IMR-90 (cell line): Measurements from ENCODE around the gene EHBP1.

Source experiments
- BHLHE40 ChIP-seq: fragments of 150-350 bp; IDR thresholded peaks from 2 replicates; pipeline ENCODE4 v1.6.1; 2016; ENCODE audit warnings: mild to moderate bottlenecking, low read depth, low read length
- POLR2A ChIP-seq: IDR thresholded peaks from 2 replicates; pipeline ENCODE4 v1.6.1; 2012; ENCODE audit warnings: mild to moderate bottlenecking, low read depth, low read length
- RFX5 ChIP-seq: IDR thresholded peaks from 2 replicates; pipeline ENCODE4 v1.8.0; 2012; ENCODE audit warnings: low read depth, mild to moderate bottlenecking, low read length, moderate library complexity
- TF ChIP-seq, protein P1 (sequence below): conservative IDR thresholded peaks from 2 replicates; pipeline ENCODE4 v1.5.1; 2012; ENCODE audit warnings: mild to moderate bottlenecking, low read depth, low read length, improper control_type of control experiment

DNA sequence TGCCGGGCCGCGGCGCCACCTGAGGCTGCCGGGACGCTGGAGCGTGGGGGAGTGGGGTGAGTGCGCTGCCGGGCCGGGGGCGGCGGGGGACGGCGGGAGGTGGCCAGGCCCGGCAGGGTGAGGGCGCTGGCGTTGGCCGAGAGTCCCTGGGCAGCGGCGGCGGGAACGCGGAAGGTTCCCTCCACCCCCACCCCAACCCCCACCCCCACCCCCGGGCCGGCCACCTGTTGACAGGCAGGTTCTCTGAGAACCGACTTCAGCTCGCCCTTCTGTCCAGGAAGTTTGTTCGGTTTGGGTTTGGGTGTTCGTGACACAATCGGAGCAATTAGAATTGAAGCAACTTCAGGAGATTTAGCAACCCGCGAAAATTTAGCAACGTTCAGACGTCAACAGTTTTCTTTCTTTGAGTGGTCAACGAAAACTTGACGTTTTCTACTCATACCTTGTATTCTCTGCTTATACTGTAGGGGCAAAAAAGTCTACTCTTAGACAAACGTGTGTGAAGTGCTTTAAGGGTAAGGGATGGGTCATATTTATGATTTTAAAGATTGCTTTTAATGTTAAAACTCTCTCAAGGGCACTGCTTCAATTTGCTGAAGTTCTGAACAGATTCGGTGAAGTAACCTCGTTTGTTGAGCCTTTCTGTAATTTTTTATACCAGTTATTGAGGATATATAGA is 354.4 kb downstream of the EHBP1 start:
- TF ChIP-seq, protein P1, sequence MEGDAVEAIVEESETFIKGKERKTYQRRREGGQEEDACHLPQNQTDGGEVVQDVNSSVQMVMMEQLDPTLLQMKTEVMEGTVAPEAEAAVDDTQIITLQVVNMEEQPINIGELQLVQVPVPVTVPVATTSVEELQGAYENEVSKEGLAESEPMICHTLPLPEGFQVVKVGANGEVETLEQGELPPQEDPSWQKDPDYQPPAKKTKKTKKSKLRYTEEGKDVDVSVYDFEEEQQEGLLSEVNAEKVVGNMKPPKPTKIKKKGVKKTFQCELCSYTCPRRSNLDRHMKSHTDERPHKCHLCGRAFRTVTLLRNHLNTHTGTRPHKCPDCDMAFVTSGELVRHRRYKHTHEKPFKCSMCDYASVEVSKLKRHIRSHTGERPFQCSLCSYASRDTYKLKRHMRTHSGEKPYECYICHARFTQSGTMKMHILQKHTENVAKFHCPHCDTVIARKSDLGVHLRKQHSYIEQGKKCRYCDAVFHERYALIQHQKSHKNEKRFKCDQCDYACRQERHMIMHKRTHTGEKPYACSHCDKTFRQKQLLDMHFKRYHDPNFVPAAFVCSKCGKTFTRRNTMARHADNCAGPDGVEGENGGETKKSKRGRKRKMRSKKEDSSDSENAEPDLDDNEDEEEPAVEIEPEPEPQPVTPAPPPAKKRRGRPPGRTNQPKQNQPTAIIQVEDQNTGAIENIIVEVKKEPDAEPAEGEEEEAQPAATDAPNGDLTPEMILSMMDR: no peak
- TF ChIP-seq BHLHE40: no peak
- no peak for TF ChIP-seq POLR2A
- TF ChIP-seq RFX5: no peak
